Measurements from ENCODE around the gene ZNF385A. TPM values are rescaled to one million over a fixed set of nuclear protein-coding genes. Genes with fewer than 3 reads are reported as not detected.

The ZNF385A gene
- total RNA-seq, 1 donor from 2014 or later, result 5.6 TPM

- H3K36me3 ChIP-seq (ENCODE audit: control insufficient read depth, insufficient read depth, low read length), result no peaks in the 10 kb centered on the region
- TF ChIP-seq, protein P1, sequence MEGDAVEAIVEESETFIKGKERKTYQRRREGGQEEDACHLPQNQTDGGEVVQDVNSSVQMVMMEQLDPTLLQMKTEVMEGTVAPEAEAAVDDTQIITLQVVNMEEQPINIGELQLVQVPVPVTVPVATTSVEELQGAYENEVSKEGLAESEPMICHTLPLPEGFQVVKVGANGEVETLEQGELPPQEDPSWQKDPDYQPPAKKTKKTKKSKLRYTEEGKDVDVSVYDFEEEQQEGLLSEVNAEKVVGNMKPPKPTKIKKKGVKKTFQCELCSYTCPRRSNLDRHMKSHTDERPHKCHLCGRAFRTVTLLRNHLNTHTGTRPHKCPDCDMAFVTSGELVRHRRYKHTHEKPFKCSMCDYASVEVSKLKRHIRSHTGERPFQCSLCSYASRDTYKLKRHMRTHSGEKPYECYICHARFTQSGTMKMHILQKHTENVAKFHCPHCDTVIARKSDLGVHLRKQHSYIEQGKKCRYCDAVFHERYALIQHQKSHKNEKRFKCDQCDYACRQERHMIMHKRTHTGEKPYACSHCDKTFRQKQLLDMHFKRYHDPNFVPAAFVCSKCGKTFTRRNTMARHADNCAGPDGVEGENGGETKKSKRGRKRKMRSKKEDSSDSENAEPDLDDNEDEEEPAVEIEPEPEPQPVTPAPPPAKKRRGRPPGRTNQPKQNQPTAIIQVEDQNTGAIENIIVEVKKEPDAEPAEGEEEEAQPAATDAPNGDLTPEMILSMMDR (IDR thresholded peaks at IDR 0.05; ENCODE audit: insufficient read depth, low read length, poor library complexity, severe bottlenecking), result no peak
- H3K4me3 ChIP-seq (ENCODE audit: low read depth, low read length), result no peak overlapping the region
- no peak for DNase-seq (ENCODE audit: low read depth)
- H3K27me3 ChIP-seq (ENCODE audit: control insufficient read depth, insufficient read depth, low read length), result no peaks in the 10 kb centered on the region
Observed at GRCh38 chr12:54376596-54376995, 7.9 kb downstream of the ZNF385A start.

- Histone ChIP-seq H3K36me3 (ENCODE audit: control insufficient read depth, insufficient read depth, low read length) (no peaks in the 10 kb centered on the region), H3K27me3 (ENCODE audit: control insufficient read depth, insufficient read depth, low read length) (no peaks in the 10 kb centered on the region), H3K4me3 (ENCODE audit: low read depth, low read length) (no peak overlapping the region)
- DNase-seq (ENCODE audit: low read depth), result no peak
- TF ChIP-seq, protein P1 (IDR thresholded peaks at IDR 0.05; ENCODE audit: insufficient read depth, low read length, poor library complexity, severe bottlenecking), result no peak
Observed at GRCh38 chr12:54375259-54375579, 9.3 kb downstream of the ZNF385A start.

DNA sequence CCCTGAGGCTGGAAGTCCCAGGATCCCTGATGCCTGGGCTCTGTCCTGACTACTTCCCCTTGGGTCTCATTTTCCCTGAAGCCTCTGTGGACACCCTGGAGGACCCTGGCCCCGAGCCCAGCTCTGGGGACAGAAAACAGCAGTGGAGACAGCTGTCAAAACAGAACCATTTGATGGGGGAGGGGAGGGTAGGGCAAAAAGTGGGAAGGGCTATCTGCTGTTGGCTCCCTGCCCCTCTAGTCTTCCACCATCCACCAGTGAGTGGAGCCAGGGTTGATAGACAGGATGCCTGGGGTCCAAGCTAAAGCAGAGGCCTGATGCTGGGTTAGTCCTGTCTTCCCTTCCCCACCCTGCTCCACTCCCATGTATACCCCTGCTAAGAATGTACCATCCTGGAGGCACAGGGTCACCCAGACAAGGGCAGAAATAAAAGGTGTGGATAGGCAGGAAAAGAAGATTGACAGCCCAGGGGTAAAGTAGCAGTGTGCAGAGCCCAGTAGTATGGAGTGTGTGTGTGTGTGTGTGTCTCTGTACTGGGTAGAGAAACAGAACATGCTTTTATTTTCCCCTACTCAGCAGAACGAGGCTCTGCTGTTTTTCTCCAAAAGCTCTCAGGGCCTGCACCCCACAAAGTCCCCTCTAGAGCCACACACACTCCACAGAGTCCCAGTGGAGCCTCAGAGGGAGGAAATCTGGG, 9.8 kb downstream of the ZNF385A start:
- H3K36me3 ChIP-seq (ENCODE audit: control insufficient read depth, insufficient read depth, low read length), result no peaks in the 10 kb centered on the region
- DNase-seq (ENCODE audit: low read depth), result no peak
- no peak overlapping the region for H3K4me3 ChIP-seq (ENCODE audit: low read depth, low read length)

GRCh38 chr12:54373649-54374561, 10.6 kb downstream of the ZNF385A start:
- Histone ChIP-seq H3K4me3 (ENCODE audit: low read depth, low read length) (no peak overlapping the region), H3K36me3 (ENCODE audit: control insufficient read depth, insufficient read depth, low read length) (no peaks in the 10 kb centered on the region), H3K27me3 (ENCODE audit: control insufficient read depth, insufficient read depth, low read length) (no peaks in the 10 kb centered on the region)
- TF ChIP-seq, protein P1 (IDR thresholded peaks at IDR 0.05; ENCODE audit: insufficient read depth, low read length, poor library complexity, severe bottlenecking), result no peak
- DNase-seq (ENCODE audit: low read depth), result no peak

More for the DNA sequence above, 9.8 kb downstream of the ZNF385A start:
- TF ChIP-seq, protein P1 (IDR thresholded peaks at IDR 0.05; ENCODE audit: insufficient read depth, low read length, poor library complexity, severe bottlenecking), result no peak
- H3K27me3 ChIP-seq (ENCODE audit: control insufficient read depth, insufficient read depth, low read length), result no peaks in the 10 kb centered on the region

DNA sequence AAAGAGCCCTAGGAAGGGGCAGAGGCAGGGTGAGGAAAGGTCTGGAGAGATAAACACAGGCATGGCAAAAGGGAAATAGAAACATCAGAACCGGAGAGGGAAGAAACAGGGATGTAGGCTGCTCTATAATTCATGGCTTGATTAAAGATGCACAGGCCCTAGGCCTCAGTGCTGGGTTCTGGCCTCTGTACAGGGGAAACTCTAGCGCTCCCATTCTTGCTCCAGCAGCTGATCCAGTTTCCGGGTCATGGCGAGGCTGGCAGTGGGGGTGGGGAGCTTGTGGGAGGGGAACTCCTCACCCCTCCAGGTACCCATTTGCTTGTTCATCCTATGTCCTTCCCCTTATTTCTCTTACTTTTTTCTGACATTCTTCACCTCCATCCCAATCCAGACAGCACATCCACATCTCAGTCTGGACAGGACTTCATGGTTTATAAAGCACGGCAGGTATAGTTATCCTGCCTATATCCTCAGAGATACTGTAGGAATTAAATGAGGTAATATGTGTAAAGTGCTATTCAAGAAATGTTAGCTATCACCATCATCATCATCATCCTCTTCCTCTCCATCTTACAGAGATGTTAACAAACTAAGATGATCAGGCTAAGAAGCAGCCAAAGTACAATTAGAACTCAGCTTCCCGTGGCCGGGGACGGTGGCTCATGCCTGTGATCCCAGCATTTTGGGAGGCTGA, 12.3 kb downstream of the ZNF385A start:
- H3K4me3 ChIP-seq (ENCODE audit: low read depth, low read length), result no peak overlapping the region
- TF ChIP-seq, protein P1 (IDR thresholded peaks at IDR 0.05; ENCODE audit: insufficient read depth, low read length, poor library complexity, severe bottlenecking), result no peak
- no peaks in the 10 kb centered on the region for H3K36me3 ChIP-seq (ENCODE audit: control insufficient read depth, insufficient read depth, low read length)
- no peaks in the 10 kb centered on the region for H3K27me3 ChIP-seq (ENCODE audit: control insufficient read depth, insufficient read depth, low read length)
- no peak for DNase-seq (ENCODE audit: low read depth)

Measured in kidney epithelial cell (primary cell).